H9 (cell line): ENCODE results near the gene NEDD9. TPM values are rescaled to one million over a fixed set of nuclear protein-coding genes. Genes with fewer than 3 reads are reported as not detected.

Source experiments
- DNase-seq: peaks from one replicate; pipeline ENCODE4 v3.0.0-alpha.2; 2017
- H2AFZ ChIP-seq: one replicate; pipeline ENCODE4 v1.6.1; 2013; ENCODE audit warnings: mild to moderate bottlenecking, low read length, control low read depth, moderate library complexity
- H2AK5ac ChIP-seq: 2 replicates; pipeline ENCODE4 v1.6.1; 2013; ENCODE audit warnings: low read length, control low read depth, mixed read lengths; ENCODE audit not compliant: insufficient read length
- H2BK120ac ChIP-seq: one replicate; pipeline ENCODE4 v1.6.1; 2013; ENCODE audit warnings: low read depth, mild to moderate bottlenecking, low read length, control low read depth, inconsistent platforms; ENCODE audit not compliant: poor library complexity, severe bottlenecking
- H2BK12ac ChIP-seq: 2 replicates; pipeline ENCODE4 v1.6.1; 2013; ENCODE audit warnings: low read length, control low read depth, mixed read lengths, low read depth; ENCODE audit not compliant: insufficient read length
- H2BK15ac ChIP-seq: 2 replicates; pipeline ENCODE4 v1.6.1; 2013; ENCODE audit warnings: low read depth, low read length, control low read depth
- H2BK20ac ChIP-seq: one replicate; pipeline ENCODE4 v1.6.1; 2013; ENCODE audit warnings: low read depth, mild to moderate bottlenecking, low read length, control low read depth, inconsistent platforms; ENCODE audit not compliant: poor library complexity, severe bottlenecking
- H2BK5ac ChIP-seq: 2 replicates; pipeline ENCODE4 v1.6.1; 2013; ENCODE audit warnings: low read length, control low read depth, mixed read lengths; ENCODE audit not compliant: insufficient read length
- H3K14ac ChIP-seq: 2 replicates; pipeline ENCODE4 v1.6.1; 2013; ENCODE audit warnings: low read length, control low read depth; ENCODE audit not compliant: insufficient read depth
- H3K18ac ChIP-seq: 2 replicates; pipeline ENCODE4 v1.6.1; 2013; ENCODE audit warnings: low read depth, mild to moderate bottlenecking, mixed read lengths, low read length, control low read depth; ENCODE audit not compliant: insufficient read length
- H3K23ac ChIP-seq: 2 replicates; pipeline ENCODE4 v1.6.1; 2013; ENCODE audit warnings: low read length, control low read depth, mixed read lengths, low read depth; ENCODE audit not compliant: insufficient read length
- H3K23me2 ChIP-seq: 2 replicates; pipeline ENCODE4 v1.6.1; 2013; ENCODE audit warnings: low read depth, mild to moderate bottlenecking, mixed read lengths, low read length, control low read depth; ENCODE audit not compliant: insufficient read length, poor library complexity, severe bottlenecking
- H3K27ac ChIP-seq: 2 replicates; pipeline ENCODE4 v1.5.1; 2013; ENCODE audit warnings: low read length, control low read depth, mixed read lengths, low read depth; ENCODE audit not compliant: insufficient read length
- H3K27me3 ChIP-seq: 2 replicates; pipeline ENCODE4 v1.6.1; 2013; ENCODE audit warnings: low read length, control low read depth, inconsistent platforms; ENCODE audit not compliant: insufficient read depth
- H3K4ac ChIP-seq: 2 replicates; pipeline ENCODE4 v1.6.1; 2013; ENCODE audit warnings: low read depth, mild to moderate bottlenecking, control low read depth, inconsistent platforms, low read length, moderate library complexity
- H3K4me1 ChIP-seq: 2 replicates; pipeline ENCODE4 v1.6.1; 2013; ENCODE audit warnings: low read length, control low read depth, inconsistent platforms; ENCODE audit not compliant: insufficient read depth
- H3K4me2 ChIP-seq: 2 replicates; pipeline ENCODE4 v1.6.1; 2013; ENCODE audit warnings: low read length, control low read depth, mixed read lengths; ENCODE audit not compliant: insufficient read length, insufficient read depth
- H3K56ac ChIP-seq: 2 replicates; pipeline ENCODE4 v1.6.1; 2013; ENCODE audit warnings: low read depth, mild to moderate bottlenecking, mixed read lengths, low read length, control low read depth; ENCODE audit not compliant: insufficient read length
- H3K79me1 ChIP-seq: 2 replicates; pipeline ENCODE4 v1.6.1; 2013; ENCODE audit warnings: low read depth, mild to moderate bottlenecking, moderate library complexity, low read length, control low read depth, inconsistent platforms; ENCODE audit not compliant: insufficient read depth, poor library complexity, severe bottlenecking
- H3K79me2 ChIP-seq: 2 replicates; pipeline ENCODE4 v1.6.1; 2013; ENCODE audit warnings: low read length, control low read depth, inconsistent platforms; ENCODE audit not compliant: insufficient read depth
- H3K9ac ChIP-seq: 2 replicates; pipeline ENCODE4 v1.6.1; 2013; ENCODE audit warnings: low read length, control low read depth, mixed read lengths; ENCODE audit not compliant: insufficient read length; ENCODE audit errors: extremely low read depth
- H3K9me3 ChIP-seq: one replicate; pipeline ENCODE4 v1.6.1; 2013; ENCODE audit warnings: low read depth, low read length, inconsistent platforms; ENCODE audit not compliant: control insufficient read depth
- H3T11ph ChIP-seq: one replicate; pipeline ENCODE4 v1.6.1; 2013; ENCODE audit warnings: mild to moderate bottlenecking, low read length, control low read depth, inconsistent platforms
- H4K20me1 ChIP-seq: one replicate; pipeline ENCODE4 v1.6.1; 2013; ENCODE audit not compliant: control insufficient read depth, insufficient read length, insufficient read depth
- H4K5ac ChIP-seq: 2 replicates; pipeline ENCODE4 v1.6.1; 2013; ENCODE audit warnings: low read depth, mild to moderate bottlenecking, mixed read lengths, low read length, control low read depth; ENCODE audit not compliant: insufficient read length
- H4K8ac ChIP-seq: replicated peaks from 2 replicates; pipeline ENCODE4 v1.6.1; 2013; ENCODE audit warnings: low read length, control low read depth, mixed read lengths, low read depth; ENCODE audit not compliant: insufficient read length
- H4K91ac ChIP-seq: 2 replicates; pipeline ENCODE4 v1.6.1; 2013; ENCODE audit warnings: low read depth, mild to moderate bottlenecking, moderate library complexity, mixed read lengths, low read length, control low read depth; ENCODE audit not compliant: insufficient read length
- H3K27ac Mint-ChIP-seq, 3 experiments: 2 replicates in 2 of 3; 3 replicates in 1 of 3; pipeline ENCODE4 v1.8.0; 2020 to 2021; ENCODE audit warnings: mixed read lengths in 3 of 3, mild to moderate bottlenecking in 1 of 3, moderate library complexity in 1 of 3
- H3K27me3 Mint-ChIP-seq: 2 replicates; pipeline ENCODE4 v1.8.0; 2021; ENCODE audit warnings: low read depth, mild to moderate bottlenecking, moderate library complexity, mixed read lengths
- H3K36me3 Mint-ChIP-seq, 3 experiments: 2 replicates in 2 of 3; 3 replicates in 1 of 3; pipeline ENCODE4 v1.8.0; 2020 to 2021; ENCODE audit warnings: low read depth in 3 of 3, mixed read lengths in 3 of 3; ENCODE audit not compliant: insufficient read depth in 1 of 3
- H3K4me1 Mint-ChIP-seq, 2 experiments: 2 replicates each; pipeline ENCODE4 v1.8.0; 2020; ENCODE audit warnings: mixed read lengths in 2 of 2
- H3K4me3 Mint-ChIP-seq, 2 experiments: 2 replicates in 1 of 2; 3 replicates in 1 of 2; pipeline ENCODE4 v1.8.0; 2020 to 2021; ENCODE audit warnings: mild to moderate bottlenecking in 2 of 2, mixed read lengths in 2 of 2, moderate library complexity in 1 of 2
- H3K9me3 Mint-ChIP-seq, 2 experiments: 2 replicates in 1 of 2; 3 replicates in 1 of 2; pipeline ENCODE4 v1.8.0; 2020; ENCODE audit warnings: mild to moderate bottlenecking in 2 of 2, mixed read lengths in 2 of 2, moderate library complexity in 1 of 2
- CTCF ChIP-seq: fragments of 200-600 bp; sonication (generic); conservative IDR thresholded peaks from 3 replicates; pipeline ENCODE4 v1.8.0; 2021; ENCODE audit warnings: antibody characterized with exemption, mild to moderate bottlenecking
- WGBS: extraction: QIAGEN DNeasy Blood & Tissue Kit; methylation state at CpG from one replicate; pipeline ENCODE4 v1.1.7; 2013; ENCODE audit warnings: missing lambda C conversion rate, low lambda C conversion rate, mixed read lengths; ENCODE audit not compliant: insufficient read length; ENCODE audit errors: extremely low coverage; 5-methylcytosine and 5-hydroxymethylcytosine counted together
- total RNA-seq: library from RNA; stranded (reverse); gene quantifications from 2 replicates; pipeline ENCODE4 v1.2.1, GENCODE V29; 2021

The NEDD9 gene
- total RNA-seq, 1 experiment from 2014 or later = 5.5 TPM

GRCh38 chr6:11237428-11237827 lies 5.0 kb upstream of the NEDD9 start:
- Mint-ChIP-seq H3K36me3 (0 out of 7 replicates have a peak, but pooled peaks cover 0 to 2% (median 0%) of the 10 kb centered on the region in 3 experiments), H3K27me3 (peaks cover 7% of the 10 kb centered on the region), H3K9me3 (no peaks in the 10 kb centered on the region), H3K27ac (no peak overlapping the region), H3K4me1 (peaks cover 18 to 23% of the 10 kb centered on the region in 2 experiments), H3K4me3 (no peak overlapping the region)
- H2BK20ac ChIP-seq = no peak overlapping the region
- H4K91ac ChIP-seq = no peak overlapping the region
- no peak overlapping the region for H3K4me2 ChIP-seq
- no peak overlapping the region for H4K5ac ChIP-seq
- H2AK5ac ChIP-seq = no peak overlapping the region
- no peak overlapping the region for H3K9ac ChIP-seq
- no peak overlapping the region for H2BK5ac ChIP-seq
- H3K27ac ChIP-seq = no peak overlapping the region
- H3K18ac ChIP-seq = no peak overlapping the region
- H3K79me1 ChIP-seq = no peaks in the 10 kb centered on the region
- no peak overlapping the region for H3K4ac ChIP-seq
- H4K20me1 ChIP-seq = no peaks in the 10 kb centered on the region
- no peaks in the 10 kb centered on the region for H3K9me3 ChIP-seq
- H3K23me2 ChIP-seq = peaks cover 5% of the 10 kb centered on the region
- 0 out of 2 replicates have a peak, but pooled peaks cover 3% of the 10 kb centered on the region for H3K27me3 ChIP-seq
- no peak overlapping the region for H3K56ac ChIP-seq
- WGBS = no CpG with 5 or more reads among the region's 4 CpGs
- no peak overlapping the region for H2BK12ac ChIP-seq
- no peaks in the 10 kb centered on the region for H3K79me2 ChIP-seq
- H2BK15ac ChIP-seq = no peak overlapping the region
- no peak overlapping the region for H2BK120ac ChIP-seq
- H3K14ac ChIP-seq = no peak overlapping the region
- no peak for TF ChIP-seq CTCF
- no peak overlapping the region for H4K8ac ChIP-seq
- no peak overlapping the region for H3K23ac ChIP-seq
- no peak overlapping the region for H2AFZ ChIP-seq
- H3K4me1 ChIP-seq = peaks cover 2% of the 10 kb centered on the region; the same call in 1 of the 2 replicates
- DNase-seq = no peak
- no peak overlapping the region for H3T11ph ChIP-seq
